Testis (tissue), 2 donors: ENCODE measurements around the gene BACH2.

ENCODE experiments used
- CTCF ChIP-seq, 3 experiments: fragments of 450-650 bp in 2 of 3; fragments of 200-600 bp in 1 of 3; sonication (generic) in 1 of 3; IDR thresholded peaks; one replicate each; pipeline ENCODE4 v1.5.1; 2016 to 2019; ENCODE audit warnings: antibody characterized with exemption in 3 of 3, mild to moderate bottlenecking in 2 of 3, moderate library complexity in 1 of 3
- POLR2A ChIP-seq: fragments of 450-650 bp; IDR thresholded peaks from one replicate; pipeline ENCODE4 v1.6.1; 2017; ENCODE audit warnings: antibody characterized with exemption, mild to moderate bottlenecking, moderate library complexity

GRCh38 chr6:89921691-89922090, 375.0 kb downstream of the BACH2 start:
- no peak for TF ChIP-seq CTCF (IDR thresholded peaks at IDR 0.05)
- no peak for TF ChIP-seq POLR2A
